HepG2 (cell line): ENCODE data around the gene CDIP1. TPM values are rescaled to one million over a fixed set of nuclear protein-coding genes. Genes with fewer than 3 reads are reported as not detected.
A peak's percentile ranks its signal among the peaks of the same experiment; 100 is the strongest.

Experiments used
- ARID2 ChIP-seq: sonication (generic); formaldehyde crosslinking; IDR thresholded peaks from 2 replicates; pipeline ENCODE4 v1.8.1; 2022; ENCODE audit warnings: mild to moderate bottlenecking, missing genetic modification reagents, borderline replicate concordance
- ATF3 ChIP-seq: sonication (generic); formaldehyde crosslinking; IDR thresholded peaks from 2 replicates; pipeline ENCODE4 v1.4.0; 2020; ENCODE audit warnings: missing genetic modification reagents
- ATF7 ChIP-seq, 2 experiments: fragments of 450-650 bp in 1 of 2; sonication (generic) in 1 of 2; formaldehyde crosslinking in 1 of 2; IDR thresholded peaks; 2 replicates each; pipeline versions ENCODE4 v1.4.0 to v1.6.1; 2016 to 2020; ENCODE audit warnings: antibody characterized with exemption in 1 of 2, mild to moderate bottlenecking in 1 of 2, missing genetic modification reagents in 1 of 2
- CHD2 ChIP-seq: IDR thresholded peaks from 2 replicates; pipeline ENCODE4 v1.6.1; 2011; ENCODE audit warnings: low read depth, low read length, improper control_type of control experiment
- FOSL1 ChIP-seq: sonication (generic); formaldehyde crosslinking; IDR thresholded peaks from 2 replicates; pipeline ENCODE4 v1.9.0; 2021; ENCODE audit warnings: missing genetic modification reagents, borderline replicate concordance
- HNF1B ChIP-seq: sonication (generic); formaldehyde crosslinking; IDR thresholded peaks from 2 replicates; pipeline ENCODE4 v1.5.1; 2020; ENCODE audit warnings: mild to moderate bottlenecking, moderate library complexity, missing genetic modification reagents
- HNRNPUL1 ChIP-seq: fragments of 200-400 bp; formaldehyde crosslinking; IDR thresholded peaks from 2 replicates; pipeline ENCODE4 v1.6.1; 2017; ENCODE audit warnings: low read depth, mild to moderate bottlenecking, low read length, moderate library complexity
- MED1 ChIP-seq: sonication (generic); formaldehyde crosslinking; IDR thresholded peaks from 2 replicates; pipeline ENCODE4 v1.4.0; 2020; ENCODE audit warnings: missing genetic modification reagents
- MTA1 ChIP-seq: sonication (generic); formaldehyde crosslinking; IDR thresholded peaks from 2 replicates; pipeline ENCODE4 v1.4.0; 2020; ENCODE audit warnings: missing genetic modification reagents, mild to moderate bottlenecking, borderline replicate concordance
- SNAPC2 ChIP-seq: sonication (generic); formaldehyde crosslinking; IDR thresholded peaks from 2 replicates; pipeline ENCODE4 v1.8.1; 2022; ENCODE audit warnings: mild to moderate bottlenecking, missing genetic modification reagents
- TBP ChIP-seq: sonication (generic); formaldehyde crosslinking; IDR thresholded peaks from 2 replicates; pipeline ENCODE4 v1.5.0; 2020; ENCODE audit warnings: missing genetic modification reagents
- ZBTB42 ChIP-seq: sonication (generic); formaldehyde crosslinking; IDR thresholded peaks from 2 replicates; pipeline ENCODE4 v1.5.0; 2020; ENCODE audit warnings: mild to moderate bottlenecking, missing genetic modification reagents
- ZNF142 ChIP-seq: sonication (generic); formaldehyde crosslinking; IDR thresholded peaks from 2 replicates; pipeline ENCODE4 v1.4.0; 2020; ENCODE audit warnings: missing genetic modification reagents
- ZNF160 ChIP-seq: sonication (generic); formaldehyde crosslinking; IDR thresholded peaks from 2 replicates; pipeline ENCODE4 v1.8.0; 2022; ENCODE audit warnings: mild to moderate bottlenecking, inconsistent platforms, missing genetic modification reagents
- ZNF180 ChIP-seq: sonication (generic); formaldehyde crosslinking; IDR thresholded peaks from 2 replicates; pipeline ENCODE4 v1.4.0; 2020; ENCODE audit warnings: low read depth, missing genetic modification reagents, borderline replicate concordance
- ZNF207 ChIP-seq: fragments of 450-650 bp; IDR thresholded peaks from 2 replicates; pipeline ENCODE4 v1.6.1; 2016; ENCODE audit warnings: antibody characterized with exemption, borderline replicate concordance
- ZNF629 ChIP-seq: sonication (generic); formaldehyde crosslinking; conservative IDR thresholded peaks from 2 replicates; pipeline ENCODE4 v1.5.0; 2020; ENCODE audit warnings: missing genetic modification reagents
- polyA plus RNA-seq, 8 experiments: library from polyadenylated mRNA; depleted of rRNA in 3 of 8; stranded (reverse) in 7 of 8; unstranded in 1 of 8; fragments of >200 nt; fragmentation: Illumina TruSeq in 4 of 8; extraction: Trizol in 4 of 8; gene quantifications; 2 replicates each; pipeline versions ENCODE4 v1.2.1 to v1.2.3, GENCODE V29; 2011 to 2016; ENCODE audit warnings: low read depth in 4 of 8, missing spikeins in 1 of 8, mixed read lengths in 1 of 8; ENCODE audit not compliant: insufficient read depth in 1 of 8
- total RNA-seq, 5 experiments: library from RNA; depleted of rRNA; stranded (reverse); fragments of >200 nt; fragmentation: Illumina TruSeq; extraction: Trizol; gene quantifications; 2 replicates each; pipeline ENCODE4 v1.2.3, GENCODE V29; 2016; ENCODE audit warnings: low read depth in 1 of 5

Gene CDIP1
- total and polyA plus RNA-seq, 2 of the 13 experiments (the other 11 are each of a cell fraction or from before 2014, with no cell fraction given): 31.2 to 56.7 TPM

- TF ChIP-seq ZNF142 (CRISPR knock-in tag) (peak; percentile 50; the same call in 1 of the 2 replicates), HNF1B (CRISPR knock-in tag) (peak; percentile 85), ARID2 (no peak), CHD2 (peak; percentile 32; the same call in 1 of the 2 replicates), TBP (no peak), ATF3 (CRISPR knock-in tag) (peak; percentile 9; the same call in 1 of the 2 replicates), HNRNPUL1 (no peak), MED1 (CRISPR knock-in tag) (peak; percentile 86), SNAPC2 (CRISPR knock-in tag) (peak; percentile 95), ATF7 (IDR thresholded peaks at IDR 0.05) (no peak), ATF7 (CRISPR knock-in tag; IDR thresholded peaks at IDR 0.05) (0 out of 2 replicates have a peak, but pooled peaks have one; percentile 38), ZNF180 (CRISPR knock-in tag) (no peak), FOSL1 (no peak), ZNF629 (CRISPR knock-in tag) (0 out of 2 replicates have a peak, but pooled peaks have one; percentile 32), ZNF207 (no peak), ZNF160 (CRISPR knock-in tag) (peak; percentile 77), ZBTB42 (CRISPR knock-in tag) (peak; percentile 79; the same call in 1 of the 2 replicates), MTA1 (CRISPR knock-in tag) (no peak)
Observed at GRCh38 chr16:4475880-4476788, 62.4 kb downstream of the CDIP1 start, which contains the start of gene HMOX2 (continued).
